HL-60 (cell line): ENCODE measurements around the gene ME1.
"Not testable (repeated sequence)": the region's sequence is repeated elsewhere in the genome, so short reads cannot be mapped to it uniquely, and the experiment has no call there.

Source experiments
- DNase-seq, 2 experiments: peaks; one replicate each; pipeline ENCODE4 v3.0.0-alpha.2; 2010 to 2020; ENCODE audit warnings: low read depth in 1 of 2, low spot score in 1 of 2
- H3K27ac ChIP-seq: fragments of 250-450 bp; sonication (Bioruptor Pico); replicated peaks from 2 replicates; pipeline ENCODE4 v1.5.1; 2020; ENCODE audit warnings: mild to moderate bottlenecking, moderate library complexity
- H3K27me3 ChIP-seq: fragments of 250-450 bp; sonication (Bioruptor Pico); 2 replicates; pipeline ENCODE4 v1.5.1; 2021; ENCODE audit warnings: mild to moderate bottlenecking, moderate library complexity; ENCODE audit not compliant: insufficient read depth, poor library complexity, severe bottlenecking
- H3K4me3 ChIP-seq: replicated peaks from 2 replicates; pipeline ENCODE4 v1.5.1; 2011; ENCODE audit warnings: mild to moderate bottlenecking, control low read depth, low read length; ENCODE audit not compliant: insufficient read depth
- CTCF ChIP-seq: IDR thresholded peaks from one replicate; pipeline ENCODE4 v1.5.1; 2011; ENCODE audit warnings: low read length, control low read depth, inconsistent platforms; ENCODE audit not compliant: insufficient read depth
- GABPA ChIP-seq: IDR thresholded peaks from 2 replicates; pipeline ENCODE4 v1.6.1; 2012; ENCODE audit warnings: low read depth
- POLR2AphosphoS5 ChIP-seq: IDR thresholded peaks from 2 replicates; pipeline ENCODE4 v1.6.1; 2012; ENCODE audit warnings: low read depth
- REST ChIP-seq: IDR thresholded peaks from 2 replicates; pipeline ENCODE4 v1.6.1; 2012; ENCODE audit warnings: low read depth; ENCODE audit not compliant: insufficient replicate concordance
- SPI1 ChIP-seq: IDR thresholded peaks from 2 replicates; pipeline ENCODE4 v1.6.1; 2012; ENCODE audit warnings: low read depth, mild to moderate bottlenecking, borderline replicate concordance

ME1 gene

DNA sequence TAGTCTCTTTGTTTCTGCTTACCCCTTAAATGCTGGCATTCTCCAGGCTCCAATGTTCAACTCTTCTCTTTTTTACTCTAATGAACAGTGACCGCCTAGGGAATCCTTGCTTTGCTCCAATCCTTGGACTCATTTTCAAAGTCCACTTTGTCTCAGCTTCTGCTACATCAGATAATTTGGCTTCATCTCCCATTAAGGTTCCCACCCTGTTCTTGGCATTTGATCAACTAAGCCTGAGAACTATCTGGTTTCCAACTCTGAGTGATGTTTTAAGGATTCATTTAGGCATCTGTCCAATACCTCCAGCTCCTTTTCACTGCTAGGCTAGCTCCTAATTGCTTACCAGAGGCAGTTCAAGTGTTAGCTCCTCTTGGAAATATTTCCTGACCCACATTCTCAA is 64.9 kb downstream of the ME1 start:
- Histone ChIP-seq H3K27me3 (no peaks in the 10 kb centered on the region), H3K4me3 (no peak overlapping the region), H3K27ac (no peak overlapping the region)
- TF ChIP-seq POLR2AphosphoS5 (no peak), REST (no peak), CTCF (no peak), SPI1 (no peak), GABPA (no peak)
- DNase-seq: no peak

DNA sequence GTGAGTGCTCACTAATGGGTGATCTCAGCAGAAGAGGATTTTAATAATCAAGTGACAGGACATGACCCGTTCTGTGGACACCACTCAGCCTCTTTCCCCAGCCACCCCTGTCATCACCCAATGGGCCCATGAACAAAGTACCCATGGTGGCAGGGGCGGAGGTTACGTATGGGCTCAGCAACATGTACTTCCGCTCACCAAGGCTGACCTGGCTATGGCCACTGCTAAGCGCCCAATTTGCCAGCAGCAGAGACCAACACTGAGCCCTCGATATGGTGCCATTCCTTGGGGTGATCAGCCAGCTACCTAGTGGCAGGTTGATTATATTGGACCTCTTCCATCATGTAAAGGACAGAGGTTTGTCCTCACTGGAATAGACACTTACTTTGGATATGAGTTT is 68.5 kb downstream of the ME1 start:
- H3K4me3 ChIP-seq, DNase-seq, H3K27me3 ChIP-seq, H3K27ac ChIP-seq: not testable (repeated sequence)

DNA sequence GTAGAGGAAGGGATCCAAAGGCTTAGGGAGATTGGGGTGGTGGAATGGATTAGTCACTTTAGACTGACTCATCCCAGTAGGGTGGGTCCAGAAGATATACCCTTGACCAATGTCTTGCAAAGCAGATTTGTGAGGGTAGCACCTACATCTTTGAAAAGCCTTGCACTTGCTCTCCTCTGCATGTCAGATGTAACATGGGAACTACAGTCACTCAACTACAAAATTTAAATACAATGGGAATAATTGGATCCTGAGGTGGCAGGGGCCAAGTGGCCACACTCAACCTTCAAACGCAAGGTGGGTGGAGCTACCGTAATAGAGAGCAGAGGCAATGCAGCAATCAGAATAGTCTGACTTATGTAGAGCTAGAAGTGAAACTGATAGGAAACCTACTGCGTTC is 71.2 kb downstream of the ME1 start:
- no peaks in the 10 kb centered on the region for H3K27me3 ChIP-seq
- no peak for DNase-seq

More for the DNA sequence above, 71.2 kb downstream of the ME1 start:
- Histone ChIP-seq H3K27ac (no peak overlapping the region), H3K4me3 (no peak overlapping the region)
- no peak for TF ChIP-seq POLR2AphosphoS5
- TF ChIP-seq SPI1: no peak
- TF ChIP-seq REST: no peak
- TF ChIP-seq CTCF: no peak
- no peak for TF ChIP-seq GABPA
